Right renal pelvis (tissue), 4 donors: ENCODE data around the gene MGAT3. TPM values are rescaled to one million over a fixed set of nuclear protein-coding genes. Genes with fewer than 3 reads are reported as not detected.

ENCODE experiments used
- DNase-seq, 4 donors: peaks; one replicate each; pipeline ENCODE4 v3.0.0-alpha.2; 2013; ENCODE audit warnings: low read depth in 4 of 4, low spot score in 3 of 4, missing footprints in 1 of 4
- polyA plus RNA-seq, 4 donors: library from polyadenylated mRNA; unstranded; fragments of 120-200 nt; gene quantifications; one replicate each; pipeline ENCODE4 v1.2.1, GENCODE V29; 2013; ENCODE audit not compliant: insufficient read length in 4 of 4

Gene MGAT3
- polyA plus RNA-seq, 4 donors = 20.8 to 27.4 (median 26.1) TPM

DNA sequence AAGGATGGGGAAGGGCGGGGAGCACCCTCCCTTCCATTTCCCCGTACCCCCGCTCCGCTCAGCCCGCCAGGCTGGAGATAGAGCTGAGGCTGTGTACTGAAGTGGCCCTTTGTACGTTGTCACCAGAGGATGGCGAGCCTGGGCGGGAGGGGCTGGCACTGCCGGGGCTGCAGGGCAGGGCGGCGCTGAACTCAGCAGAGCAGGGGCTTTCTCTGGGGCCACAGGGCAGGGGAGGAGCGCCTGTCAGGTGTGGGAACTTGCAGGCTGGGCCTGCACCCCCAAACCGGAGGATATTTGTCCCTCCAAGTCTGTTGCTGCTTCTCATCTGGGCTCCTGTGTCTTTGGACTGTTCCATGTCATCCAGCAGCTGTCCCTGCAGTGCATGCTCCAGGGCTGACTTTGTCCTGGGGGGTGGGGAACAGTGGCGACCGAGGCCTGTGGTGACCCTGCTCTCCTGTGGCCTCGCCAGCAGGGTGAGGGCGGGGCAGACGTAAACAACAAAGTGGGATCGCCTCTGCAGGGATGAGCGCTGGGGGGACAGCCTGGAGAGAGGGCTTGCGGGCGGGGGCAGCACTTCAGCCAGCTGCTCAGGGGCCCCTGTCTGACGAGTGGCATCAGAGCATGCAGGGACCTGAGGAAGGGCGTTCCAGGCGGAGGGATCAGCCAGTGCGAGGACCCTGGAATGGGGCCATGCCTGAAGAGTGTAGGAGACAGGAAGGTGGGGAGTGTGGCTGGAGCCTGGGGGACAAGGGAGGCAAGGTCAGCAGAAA is 13.1 kb downstream of the MGAT3 start:
- DNase-seq = no peak

DNA sequence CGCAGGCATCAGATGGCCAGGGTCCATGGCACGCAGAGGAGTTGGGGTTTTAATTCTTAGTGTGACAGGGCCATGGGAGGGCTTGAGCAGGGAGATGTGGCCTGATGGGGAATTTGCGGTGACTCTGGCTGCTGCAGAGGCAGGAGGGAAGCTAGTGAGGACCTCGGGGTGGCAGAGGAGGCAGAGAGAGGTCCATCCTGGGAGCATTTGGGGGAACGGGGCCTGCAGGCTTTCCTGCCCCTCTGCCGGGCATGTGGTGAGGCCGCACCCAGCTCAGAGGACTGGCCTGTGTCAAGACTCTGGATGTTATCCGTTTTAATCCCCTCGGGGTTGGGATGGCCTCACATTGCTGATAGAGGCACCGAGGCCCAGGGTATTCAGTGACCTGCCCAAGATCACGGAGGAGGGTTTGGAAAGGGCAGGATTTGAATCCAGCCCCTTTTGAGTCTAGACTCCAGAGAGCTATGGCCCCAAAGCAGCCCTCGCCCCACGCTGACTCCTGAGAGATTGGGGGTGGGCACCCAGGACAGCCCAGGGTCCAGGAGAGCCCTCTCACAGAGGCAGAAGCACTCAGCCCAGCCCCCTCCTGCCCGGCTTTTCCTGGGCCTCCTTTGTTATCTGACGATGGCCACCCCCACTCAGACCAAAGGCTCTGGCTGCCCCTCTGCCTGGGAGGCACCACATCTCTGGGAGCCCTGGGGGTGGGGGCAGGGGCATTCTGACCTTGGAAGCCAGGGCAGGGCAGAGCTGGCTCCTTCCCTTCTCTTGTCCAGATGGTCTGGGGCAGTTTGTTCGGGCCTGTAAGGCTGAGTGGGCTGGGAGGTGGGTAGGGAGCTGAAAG is 13.9 kb downstream of the MGAT3 start:
- no peak for DNase-seq

DNA sequence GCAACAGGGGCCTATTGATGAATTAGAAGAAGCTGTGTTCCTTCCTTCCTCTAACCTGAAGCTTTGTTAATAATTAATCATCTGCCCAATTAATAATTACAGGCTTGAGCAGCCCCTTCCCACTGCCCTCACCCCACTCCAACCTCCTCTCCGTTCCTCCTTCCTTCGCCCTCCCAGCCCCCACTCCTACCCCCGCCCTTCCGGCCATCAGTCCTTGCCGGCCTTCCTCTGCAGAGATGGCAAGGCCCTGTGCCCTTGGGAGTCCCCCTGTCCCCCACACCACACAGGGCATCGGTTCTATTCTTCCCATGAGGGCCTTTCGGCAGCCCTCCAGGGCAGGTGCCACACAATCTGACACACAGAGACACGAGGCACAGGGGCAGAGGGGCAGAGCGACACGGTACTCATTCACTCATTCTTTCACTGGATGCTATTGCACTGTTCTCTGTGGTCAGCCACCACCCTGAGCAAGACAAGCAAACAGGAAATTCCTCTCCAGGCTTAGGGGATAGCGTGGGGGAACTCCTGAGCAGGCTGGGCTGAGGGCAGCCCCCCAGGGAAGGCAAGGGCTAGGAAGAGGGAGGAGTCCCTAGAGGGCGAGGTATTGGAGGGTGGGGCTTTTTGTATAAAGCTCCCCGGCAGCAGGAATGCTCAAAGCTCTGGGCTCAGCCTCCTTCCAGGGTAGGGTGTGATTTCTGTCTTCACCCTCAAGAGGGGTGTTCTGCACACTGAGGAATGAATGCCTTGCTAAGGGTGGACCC is 14.7 kb downstream of the MGAT3 start:
- no peak for DNase-seq

- DNase-seq = no peak
Observed at GRCh38 chr22:39472570-39473556, 16.1 kb downstream of the MGAT3 start.

DNA sequence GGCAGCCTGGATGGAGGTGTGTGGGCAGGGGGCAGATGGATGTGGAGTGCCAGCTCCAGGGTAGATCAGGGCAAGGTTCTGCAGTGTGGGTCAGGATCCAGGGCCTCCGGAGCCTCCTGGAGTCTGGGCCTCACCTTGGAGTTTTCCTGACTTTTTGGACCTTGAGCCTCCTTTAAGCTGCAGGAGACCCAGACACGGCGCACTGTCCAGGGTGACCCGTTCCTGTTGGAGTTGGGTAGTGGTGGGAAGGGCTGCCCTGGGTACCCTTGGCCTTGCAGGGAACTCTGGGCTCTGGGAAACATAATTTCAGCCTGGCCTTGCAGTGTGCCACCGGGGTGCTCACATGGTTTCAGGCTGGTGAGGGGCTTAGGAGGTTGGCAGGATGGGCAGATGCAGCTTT is 17.0 kb downstream of the MGAT3 start:
- no peak for DNase-seq

GRCh38 chr22:39474351-39475111 is 17.7 kb downstream of the MGAT3 start:
- DNase-seq = no peak

DNA sequence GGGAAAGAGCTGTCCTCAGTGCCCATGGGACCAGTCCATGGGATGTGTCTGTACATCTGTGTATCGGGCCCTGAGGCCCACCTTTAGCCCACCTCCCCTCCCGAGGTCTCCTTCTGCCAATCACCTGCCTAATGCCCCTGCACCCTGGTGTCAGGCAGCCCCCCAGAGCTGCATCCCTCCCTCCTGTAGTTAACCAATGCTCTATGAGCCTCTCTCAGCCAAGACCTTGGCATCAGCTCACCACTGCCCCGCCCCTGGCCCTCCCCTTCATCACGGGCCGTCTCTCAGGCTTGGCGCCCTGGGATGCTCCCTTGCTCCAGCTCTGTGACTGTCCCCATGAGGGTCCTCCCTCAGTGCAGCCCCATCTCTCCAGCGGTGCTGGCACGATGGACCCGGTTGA is 18.5 kb downstream of the MGAT3 start:
- DNase-seq = no peak

- DNase-seq = no peak
Observed at GRCh38 chr22:39475902-39476301, 19.1 kb downstream of the MGAT3 start.

- DNase-seq = no peak
Observed at GRCh38 chr22:39476664-39477063, 19.9 kb downstream of the MGAT3 start.

GRCh38 chr22:39477542-39477941 is 20.7 kb downstream of the MGAT3 start:
- no peak for DNase-seq

GRCh38 chr22:39478441-39478850 is 21.6 kb downstream of the MGAT3 start:
- DNase-seq = no peak

GRCh38 chr22:39479254-39479653 is 22.4 kb downstream of the MGAT3 start:
- DNase-seq = no peak

GRCh38 chr22:39480557-39480956 is 23.7 kb downstream of the MGAT3 start:
- no peak for DNase-seq

DNA sequence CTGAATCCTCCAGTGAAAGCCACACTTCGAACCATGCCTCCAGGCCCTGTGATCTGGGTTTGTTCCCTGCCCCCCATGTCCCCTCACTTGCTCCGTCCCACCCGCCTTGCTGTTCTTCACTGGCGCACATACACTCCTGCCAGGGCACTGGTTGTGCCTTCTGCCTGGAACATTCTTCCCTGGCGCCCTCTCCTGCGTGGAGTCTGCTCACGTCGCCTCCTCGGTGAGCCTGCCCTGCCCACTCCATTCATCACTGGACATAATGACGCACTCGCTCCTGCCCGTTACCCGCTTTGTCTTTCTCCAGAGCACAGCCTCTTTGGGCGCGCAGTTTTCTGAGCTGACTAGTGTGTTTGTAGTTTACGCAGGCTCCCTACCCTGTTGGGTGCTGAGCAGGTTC is 24.2 kb downstream of the MGAT3 start:
- DNase-seq = no peak

DNA sequence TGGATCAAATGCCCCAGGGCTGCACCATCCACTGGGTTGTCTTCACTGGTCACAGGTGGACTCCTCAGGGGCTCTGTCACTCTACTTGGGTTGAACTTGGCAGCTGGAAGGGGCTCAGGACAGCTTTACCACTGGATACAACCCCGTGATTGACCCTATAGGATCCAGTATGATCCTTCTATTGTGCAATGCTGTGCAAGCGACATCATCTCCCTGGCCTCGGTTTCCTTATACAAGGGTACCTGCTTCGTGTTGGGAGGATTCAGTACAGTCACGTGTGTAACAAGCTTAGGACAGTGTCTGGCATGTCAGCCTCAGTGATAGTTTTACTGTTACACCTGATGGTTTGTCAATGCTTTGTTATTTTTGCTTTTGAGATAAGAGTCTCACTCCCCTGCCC is 24.8 kb downstream of the MGAT3 start:
- no peak for DNase-seq

DNA sequence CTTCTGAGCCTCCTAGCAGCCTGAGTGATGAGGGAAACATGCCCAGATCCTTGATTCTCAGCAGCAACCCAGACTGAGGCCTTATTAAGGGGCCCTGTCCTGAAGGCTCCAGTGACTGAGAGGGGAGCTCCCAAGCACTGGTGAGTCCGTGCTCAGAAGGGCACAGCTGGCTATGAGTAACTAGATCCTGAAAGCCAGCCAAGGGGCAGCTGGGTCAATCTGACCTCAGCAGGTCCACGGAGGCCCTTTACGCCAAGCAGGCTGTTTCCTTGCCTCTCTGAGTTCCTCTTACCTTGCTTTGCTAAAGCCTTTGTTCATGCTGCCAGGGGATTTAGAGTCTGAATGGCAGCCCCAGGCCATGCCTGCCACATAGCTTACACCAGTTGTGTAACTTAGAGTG is 26.0 kb downstream of the MGAT3 start:
- no peak for DNase-seq

GRCh38 chr22:39486951-39487825 is 30.4 kb downstream of the MGAT3 start:
- no peak for DNase-seq

DNA sequence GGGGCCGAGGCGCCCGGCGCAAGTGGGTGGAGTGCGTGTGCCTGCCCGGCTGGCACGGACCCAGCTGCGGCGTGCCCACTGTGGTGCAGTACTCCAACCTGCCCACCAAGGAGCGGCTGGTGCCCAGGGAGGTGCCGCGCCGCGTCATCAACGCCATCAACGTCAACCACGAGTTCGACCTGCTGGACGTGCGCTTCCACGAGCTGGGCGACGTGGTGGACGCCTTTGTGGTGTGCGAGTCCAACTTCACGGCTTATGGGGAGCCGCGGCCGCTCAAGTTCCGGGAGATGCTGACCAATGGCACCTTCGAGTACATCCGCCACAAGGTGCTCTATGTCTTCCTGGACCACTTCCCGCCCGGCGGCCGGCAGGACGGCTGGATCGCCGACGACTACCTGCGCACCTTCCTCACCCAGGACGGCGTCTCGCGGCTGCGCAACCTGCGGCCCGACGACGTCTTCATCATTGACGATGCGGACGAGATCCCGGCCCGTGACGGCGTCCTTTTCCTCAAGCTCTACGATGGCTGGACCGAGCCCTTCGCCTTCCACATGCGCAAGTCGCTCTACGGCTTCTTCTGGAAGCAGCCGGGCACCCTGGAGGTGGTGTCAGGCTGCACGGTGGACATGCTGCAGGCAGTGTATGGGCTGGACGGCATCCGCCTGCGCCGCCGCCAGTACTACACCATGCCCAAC is 31.2 kb downstream of the MGAT3 start:
- no peak for DNase-seq
